HG03571 (cell line): ENCODE measurements around the gene PDHX.

Experiments used
- ATAC-seq: cut with Tn5 transposase; IDR thresholded peaks from one replicate; pipeline ENCODE4 v1.9.1; 2021; ENCODE audit not compliant: unreplicated experiment

PDHX gene

GRCh38 chr11:34953955-34954354, 37.5 kb downstream of the PDHX start:
- no peak for ATAC-seq

- ATAC-seq = no peak
Observed at GRCh38 chr11:34957206-34957605, 40.8 kb downstream of the PDHX start.

- no peak for ATAC-seq
Observed at GRCh38 chr11:34957606-34958005, 41.2 kb downstream of the PDHX start.

DNA sequence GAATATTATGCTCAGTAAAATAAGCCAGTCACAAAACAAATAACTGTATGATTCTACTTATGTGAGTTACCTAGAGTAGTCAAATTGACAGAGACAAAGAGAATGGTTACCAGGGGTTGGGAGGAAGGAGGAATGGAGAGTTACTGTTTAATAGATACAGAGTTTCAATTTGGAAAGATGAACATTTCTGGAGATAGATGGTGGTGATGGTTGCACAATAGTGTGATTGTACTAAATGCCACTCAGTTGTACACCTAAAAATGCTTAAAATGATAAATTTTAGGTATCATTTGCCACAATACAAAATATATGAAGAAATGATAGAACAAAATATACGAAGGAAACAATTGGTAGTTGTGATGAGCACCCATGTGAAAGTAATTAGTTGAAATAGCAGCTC, 43.4 kb downstream of the PDHX start:
- no peak for ATAC-seq

- ATAC-seq = no peak
Observed at GRCh38 chr11:34960277-34960676, 43.9 kb downstream of the PDHX start.

GRCh38 chr11:34962034-34962433, 45.6 kb downstream of the PDHX start:
- no peak for ATAC-seq

GRCh38 chr11:34963351-34963750, 46.9 kb downstream of the PDHX start:
- ATAC-seq = no peak

- ATAC-seq = no peak
Observed at GRCh38 chr11:34964610-34965331, 48.4 kb downstream of the PDHX start.

DNA sequence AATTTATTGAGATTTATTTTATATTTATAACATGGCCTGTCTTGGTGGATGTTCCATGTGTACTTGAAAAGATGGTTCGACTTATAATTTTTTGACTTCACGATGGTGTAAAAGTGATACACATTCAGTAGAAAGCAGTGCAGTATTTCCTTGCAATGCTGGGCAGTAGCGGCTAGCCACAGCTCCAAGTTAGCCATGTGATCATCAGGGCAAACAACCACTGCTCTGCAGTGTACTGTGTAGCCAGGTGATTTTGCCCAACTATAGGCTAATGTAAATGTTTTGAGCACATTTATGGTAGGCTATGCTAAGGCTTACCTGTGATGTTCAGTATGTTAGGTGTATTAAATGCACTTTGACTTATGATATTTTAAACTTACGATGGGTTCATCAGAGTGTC, 52.4 kb downstream of the PDHX start:
- no peak for ATAC-seq

- ATAC-seq = no peak
Observed at GRCh38 chr11:34970033-34970432, 53.6 kb downstream of the PDHX start.

DNA sequence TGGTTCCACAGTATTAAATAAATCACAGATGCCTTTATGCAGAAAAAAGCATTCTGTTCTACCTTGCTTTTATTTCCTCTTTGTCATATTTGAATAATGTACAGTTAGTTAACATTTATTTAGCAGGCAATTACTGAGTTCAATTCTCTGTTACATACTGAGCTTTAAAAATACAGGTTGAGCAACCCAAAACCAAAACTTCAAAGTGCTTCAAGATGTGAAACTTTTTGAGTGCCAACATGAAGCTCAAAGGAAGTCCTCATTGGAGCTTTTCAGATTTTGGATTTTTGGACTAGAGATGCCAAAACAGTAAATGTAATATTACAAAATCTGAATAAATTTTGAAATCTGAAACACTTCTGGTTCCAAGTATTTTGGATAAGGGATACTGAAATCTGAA, 54.1 kb downstream of the PDHX start:
- ATAC-seq = no peak

DNA sequence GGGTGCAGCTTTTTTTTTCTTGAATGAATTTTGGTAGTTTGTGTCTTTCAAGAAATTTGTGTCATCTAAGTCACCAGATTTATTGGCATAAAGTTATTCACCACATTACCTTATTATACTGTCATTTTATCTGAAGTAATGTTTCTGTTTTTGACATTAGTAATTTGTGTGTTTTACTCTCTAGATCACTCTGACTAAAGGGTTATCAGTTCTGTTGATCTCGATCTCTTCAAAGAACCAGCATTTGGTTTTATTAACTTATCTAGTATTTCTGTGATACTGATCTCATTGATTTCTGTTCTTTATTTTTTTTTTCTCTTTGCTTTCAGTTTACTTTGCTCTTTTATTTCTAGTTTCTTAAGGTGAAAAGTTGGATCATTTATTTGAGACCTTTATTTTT, 55.5 kb downstream of the PDHX start:
- no peak for ATAC-seq

DNA sequence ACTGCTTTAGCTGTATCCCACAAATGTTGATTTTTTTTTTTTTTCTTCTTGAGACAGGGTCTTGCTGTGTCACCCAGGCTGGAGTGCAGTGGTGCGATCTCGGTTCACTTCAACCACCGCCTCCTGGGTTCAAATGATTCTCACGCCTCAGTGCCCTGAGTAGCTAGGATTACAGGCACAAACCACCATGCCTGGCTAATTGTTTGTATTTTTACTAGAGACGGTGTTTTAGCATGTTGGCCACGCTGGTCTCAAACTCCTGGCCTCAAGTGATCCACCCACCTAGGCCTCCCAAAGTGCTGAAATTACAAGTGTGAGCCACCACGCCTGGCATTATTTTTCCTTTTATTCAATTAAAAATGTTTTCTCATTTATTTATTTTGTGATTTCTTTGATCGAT, 55.9 kb downstream of the PDHX start:
- no peak for ATAC-seq

DNA sequence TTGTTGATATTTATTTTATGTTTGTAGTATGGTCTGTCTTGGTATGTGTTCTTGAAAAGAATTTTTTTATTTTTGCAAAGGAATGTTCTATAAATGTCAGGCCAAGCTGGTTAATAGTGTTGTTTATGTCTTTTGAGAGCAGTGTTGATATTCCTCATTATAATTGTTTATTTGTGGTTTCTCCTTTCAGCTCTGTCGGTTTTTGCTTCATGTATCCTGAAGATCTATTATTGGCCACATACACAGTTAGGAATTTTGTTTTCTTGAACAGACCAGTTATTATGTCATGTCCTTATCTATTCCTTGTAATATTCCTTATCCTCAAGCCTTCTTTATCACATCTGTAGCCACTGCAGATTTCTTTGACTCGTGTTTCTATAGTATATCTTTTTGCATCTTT, 56.5 kb downstream of the PDHX start:
- no peak for ATAC-seq

DNA sequence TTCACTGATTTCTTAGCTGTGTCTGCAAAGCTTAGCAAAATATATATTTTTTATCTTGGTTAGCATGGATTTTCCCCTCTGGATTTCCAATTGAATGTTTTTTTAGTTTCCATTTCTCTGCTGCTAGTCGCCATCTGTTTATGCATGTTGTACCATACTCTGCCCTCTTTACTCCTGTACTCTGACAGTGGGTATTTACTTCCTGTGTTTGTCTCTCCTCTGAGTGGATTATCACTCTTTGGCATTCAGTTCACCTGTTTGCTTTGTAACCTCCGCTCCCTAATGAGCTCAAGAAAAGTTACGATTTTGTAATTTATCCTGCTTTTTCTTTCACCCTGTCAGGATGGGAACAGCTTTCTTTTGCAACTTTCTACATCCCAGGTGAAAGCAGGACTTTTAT, 59.1 kb downstream of the PDHX start:
- no peak for ATAC-seq

DNA sequence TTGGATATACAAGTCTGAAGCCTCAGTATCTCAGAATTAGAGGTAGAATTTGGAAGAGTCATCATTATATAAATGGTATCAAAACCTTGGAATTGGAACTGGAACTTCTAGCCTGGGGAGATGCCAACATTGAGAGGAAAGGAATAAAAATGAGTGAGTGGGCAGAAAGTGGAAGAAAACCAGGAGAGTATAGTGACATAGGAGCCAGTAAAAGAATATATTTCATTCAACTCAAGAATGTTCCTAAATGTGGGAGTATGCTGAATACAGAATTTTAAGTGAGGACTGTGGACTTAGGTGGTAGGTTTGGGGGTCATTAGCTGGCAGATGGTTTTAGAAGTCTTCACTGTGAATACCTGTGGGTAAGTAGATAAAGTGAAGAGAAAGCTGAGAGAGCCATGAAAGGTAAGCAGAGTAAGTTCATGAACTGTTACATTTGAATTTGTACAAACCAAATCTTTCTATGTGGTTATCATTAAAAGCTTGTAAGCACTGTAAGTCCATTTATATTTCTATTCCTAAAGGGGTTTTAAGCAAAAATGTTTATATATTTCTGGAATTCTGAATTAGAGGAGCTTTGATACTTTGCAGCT, 60.2 kb downstream of the PDHX start:
- no peak for ATAC-seq

DNA sequence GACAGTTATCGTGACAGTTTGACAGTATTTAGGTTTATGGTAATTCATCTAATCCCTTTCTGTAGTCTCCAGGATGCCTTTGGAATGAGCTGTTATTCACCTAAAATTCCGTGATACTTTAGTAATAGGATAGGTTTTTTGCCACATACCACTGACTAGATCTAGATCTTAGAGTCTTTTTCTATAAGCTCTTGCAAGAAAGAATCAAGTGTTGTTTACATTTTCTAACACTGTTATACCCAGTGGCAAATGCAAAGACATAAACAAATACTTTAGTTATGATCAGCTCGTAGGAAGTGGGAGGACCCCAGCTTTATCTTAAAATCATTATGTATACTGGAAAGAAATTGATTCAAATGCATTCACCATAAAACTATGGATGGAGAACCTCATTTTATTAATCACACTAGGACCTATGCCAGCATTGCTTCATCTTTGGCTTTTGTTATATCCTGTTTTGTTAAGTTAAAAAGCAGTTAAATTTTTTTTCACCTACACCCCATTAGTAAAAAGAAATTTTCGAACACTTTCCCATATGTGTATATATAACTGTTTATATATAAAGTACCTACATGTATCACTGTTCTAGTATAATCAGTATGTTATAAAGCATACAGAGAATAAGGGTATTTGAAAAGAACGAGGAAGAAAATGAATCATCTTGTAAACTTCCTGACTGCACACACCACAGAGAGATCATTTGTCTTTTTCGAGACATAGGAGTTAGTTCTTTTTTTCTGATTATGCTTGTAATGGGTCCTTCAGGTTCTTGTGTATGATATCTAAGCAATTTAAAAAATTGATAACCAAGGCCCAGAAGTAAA, 60.9 kb downstream of the PDHX start:
- ATAC-seq = no peak

- no peak for ATAC-seq
Observed at GRCh38 chr11:34978236-34979191, 62.1 kb downstream of the PDHX start.

DNA sequence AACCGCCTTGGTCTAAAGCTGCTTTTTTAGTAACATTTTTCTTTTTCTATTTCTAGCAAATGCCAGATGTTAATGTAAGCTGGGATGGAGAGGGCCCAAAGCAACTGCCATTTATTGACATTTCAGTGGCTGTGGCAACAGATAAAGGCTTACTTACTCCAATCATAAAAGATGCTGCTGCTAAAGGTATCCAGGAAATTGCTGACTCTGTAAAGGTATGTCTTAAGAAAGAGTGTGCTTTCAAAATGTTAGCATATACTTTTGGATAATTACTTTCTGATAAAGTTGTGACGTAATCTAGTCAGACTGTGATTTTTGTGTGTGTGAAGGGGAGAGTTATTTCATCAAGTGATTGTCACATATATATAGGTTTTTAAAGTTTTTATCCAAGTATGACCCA, 68.1 kb downstream of the PDHX start:
- ATAC-seq = no peak

- ATAC-seq = no peak
Observed at GRCh38 chr11:34986883-34987520, 70.6 kb downstream of the PDHX start.

GRCh38 chr11:34987617-34988016, 71.2 kb downstream of the PDHX start:
- no peak for ATAC-seq
